GM18861 (cell line): Measurements from ENCODE around the gene PTPRD.

ENCODE experiments used
- ATAC-seq: cut with Tn5 transposase; IDR thresholded peaks from one replicate; pipeline ENCODE4 v1.9.1; 2021; ENCODE audit not compliant: unreplicated experiment

Gene PTPRD

GRCh38 chr9:10272830-10273229 lies 340.0 kb downstream of the PTPRD start:
- no peak for ATAC-seq

- ATAC-seq: peak; percentile 68
Measured at GRCh38 chr9:10268531-10269485, 344.0 kb downstream of the PTPRD start.

GRCh38 chr9:10265153-10265631 lies 347.6 kb downstream of the PTPRD start:
- peak; percentile 36 for ATAC-seq

- ATAC-seq: no peak
Measured at GRCh38 chr9:10260501-10260900, 352.3 kb downstream of the PTPRD start.

GRCh38 chr9:10259668-10260067 lies 353.1 kb downstream of the PTPRD start:
- ATAC-seq: no peak

GRCh38 chr9:10255758-10256157 lies 357.0 kb downstream of the PTPRD start:
- ATAC-seq: no peak

GRCh38 chr9:10254338-10254737 lies 358.5 kb downstream of the PTPRD start:
- no peak for ATAC-seq

GRCh38 chr9:10253341-10253740 lies 359.5 kb downstream of the PTPRD start:
- no peak for ATAC-seq

- no peak for ATAC-seq
Measured at GRCh38 chr9:10252174-10252573, 360.6 kb downstream of the PTPRD start.

- ATAC-seq: no peak
Measured at GRCh38 chr9:10251490-10251889, 361.3 kb downstream of the PTPRD start.

GRCh38 chr9:10250219-10250618 lies 362.6 kb downstream of the PTPRD start:
- no peak for ATAC-seq

- ATAC-seq: no peak
Measured at GRCh38 chr9:10248890-10249289, 363.9 kb downstream of the PTPRD start.

GRCh38 chr9:10242255-10242654 lies 370.5 kb downstream of the PTPRD start:
- ATAC-seq: no peak

GRCh38 chr9:10238087-10238486 lies 374.7 kb downstream of the PTPRD start:
- no peak for ATAC-seq

- ATAC-seq: no peak
Measured at GRCh38 chr9:10237584-10237983, 375.2 kb downstream of the PTPRD start.

- no peak for ATAC-seq
Measured at GRCh38 chr9:10236161-10236560, 376.6 kb downstream of the PTPRD start.

GRCh38 chr9:10235376-10235775 lies 377.4 kb downstream of the PTPRD start:
- no peak for ATAC-seq

- ATAC-seq: no peak
Measured at GRCh38 chr9:10232352-10232930, 380.4 kb downstream of the PTPRD start.

- ATAC-seq: peak; percentile 98
Measured at GRCh38 chr9:10230512-10230911, 382.3 kb downstream of the PTPRD start.

- ATAC-seq: no peak
Measured at GRCh38 chr9:10228082-10228481, 384.7 kb downstream of the PTPRD start.

GRCh38 chr9:10226996-10227395 lies 385.8 kb downstream of the PTPRD start:
- ATAC-seq: no peak

GRCh38 chr9:10212702-10213101 lies 400.1 kb downstream of the PTPRD start:
- no peak for ATAC-seq
